Neural cell (in vitro differentiated cells): ENCODE measurements around the gene LIMCH1. TPM values are rescaled to one million over a fixed set of nuclear protein-coding genes. Genes with fewer than 3 reads are reported as not detected.

Experiments used
- H2AFZ ChIP-seq: fragments of 200-600, 300-800 bp; sonication (generic), shearing (Covaris generic); 2 replicates; pipeline ENCODE4 v1.6.0; 2014; ENCODE audit warnings: low read depth, mild to moderate bottlenecking, antibody characterized with exemption, low read length, moderate library complexity
- H3F3A ChIP-seq: fragments of 200-600 bp; shearing (Covaris generic); 2 replicates; pipeline ENCODE4 v1.6.1; 2016; ENCODE audit warnings: mild to moderate bottlenecking, moderate library complexity, mixed read lengths, antibody characterized with exemption, low read length; ENCODE audit not compliant: insufficient read depth, poor library complexity, severe bottlenecking
- H3K27ac ChIP-seq: fragments of 200-600, 300-800 bp; sonication (generic), shearing (Covaris generic); 2 replicates; pipeline ENCODE4 v1.5.1; 2014; ENCODE audit warnings: mild to moderate bottlenecking, low read length, moderate library complexity
- H3K27me3 ChIP-seq: fragments of 300-800, 200-600 bp; sonication (generic), shearing (Covaris generic); 2 replicates; pipeline ENCODE4 v1.6.0; 2014; ENCODE audit warnings: mild to moderate bottlenecking, low read depth, low read length, moderate library complexity; ENCODE audit not compliant: insufficient read depth
- H3K36me3 ChIP-seq: fragments of 300-800, 200-600 bp; sonication (generic), shearing (Covaris generic); 2 replicates; pipeline ENCODE4 v1.5.1; 2014; ENCODE audit warnings: mild to moderate bottlenecking, antibody characterized with exemption, low read length, moderate library complexity; ENCODE audit not compliant: insufficient read depth
- H3K4me2 ChIP-seq: fragments of 300-800, 200-600 bp; sonication (generic), shearing (Covaris generic); 2 replicates; pipeline ENCODE4 v1.6.0; 2014; ENCODE audit warnings: mild to moderate bottlenecking, low read length
- H3K4me3 ChIP-seq: fragments of 300-800, 200-600 bp; sonication (generic), shearing (Covaris generic); 2 replicates; pipeline ENCODE4 v1.5.1; 2014; ENCODE audit warnings: mild to moderate bottlenecking, low read length, moderate library complexity
- H3K79me2 ChIP-seq: fragments of 200-600 bp; shearing (Covaris generic); replicated peaks from 2 replicates; pipeline ENCODE4 v1.6.0; 2014; ENCODE audit warnings: mild to moderate bottlenecking, low read length, moderate library complexity; ENCODE audit not compliant: insufficient read depth
- H3K9ac ChIP-seq: fragments of 300-800, 200-600 bp; sonication (generic), shearing (Covaris generic); 2 replicates; pipeline ENCODE4 v1.6.1; 2016; ENCODE audit warnings: mild to moderate bottlenecking, low read length, mixed read lengths
- H3K9me2 ChIP-seq: fragments of 200-600 bp; shearing (Covaris generic); 2 replicates; pipeline ENCODE4 v1.6.1; 2016; ENCODE audit warnings: mild to moderate bottlenecking, low read length, mixed read lengths; ENCODE audit not compliant: insufficient read depth
- H3K9me3 ChIP-seq: fragments of 200-600, 300-800 bp; sonication (generic), shearing (Covaris generic); 2 replicates; pipeline ENCODE4 v1.6.1; 2016; ENCODE audit warnings: mild to moderate bottlenecking, mixed run types, low read length, moderate library complexity, mixed read lengths
- H4K20me1 ChIP-seq: fragments of 200-600 bp; shearing (Covaris generic); 2 replicates; pipeline ENCODE4 v1.6.1; 2016; ENCODE audit warnings: mild to moderate bottlenecking, mixed run types; ENCODE audit not compliant: insufficient read depth
- CTCF ChIP-seq: fragments of 450-650 bp; IDR thresholded peaks from 2 replicates; pipeline ENCODE4 v1.5.1; 2014; ENCODE audit warnings: antibody characterized with exemption, mild to moderate bottlenecking, moderate library complexity; ENCODE audit not compliant: poor library complexity, severe bottlenecking
- EP300 ChIP-seq: fragments of 450-650 bp; conservative IDR thresholded peaks from 2 replicates; pipeline ENCODE4 v1.6.1; 2014; ENCODE audit warnings: antibody characterized with exemption, mild to moderate bottlenecking, moderate library complexity; ENCODE audit not compliant: poor library complexity, severe bottlenecking
- EZH2 ChIP-seq: fragments of 200-600, 300-800 bp; shearing (Covaris generic), sonication (generic); IDR thresholded peaks from 2 replicates; pipeline ENCODE4 v1.6.1; 2014; ENCODE audit warnings: antibody characterized with exemption, low read length, borderline replicate concordance, mild to moderate bottlenecking; ENCODE audit not compliant: insufficient read depth, poor library complexity, severe bottlenecking
- MXI1 ChIP-seq: fragments of 450-650 bp; conservative IDR thresholded peaks from 2 replicates; pipeline ENCODE4 v1.6.1; 2014; ENCODE audit warnings: antibody characterized with exemption, mild to moderate bottlenecking; ENCODE audit not compliant: poor library complexity, severe bottlenecking
- POLR2AphosphoS5 ChIP-seq: IDR thresholded peaks from 2 replicates; pipeline ENCODE4 v1.6.1; 2012
- RAD21 ChIP-seq: fragments of 450-650 bp; conservative IDR thresholded peaks from 2 replicates; pipeline ENCODE4 v1.6.1; 2014; ENCODE audit warnings: antibody characterized with exemption, mild to moderate bottlenecking, moderate library complexity
- REST ChIP-seq: IDR thresholded peaks from 2 replicates; pipeline ENCODE4 v1.6.1; 2012; ENCODE audit warnings: borderline replicate concordance
- SMC3 ChIP-seq: fragments of 450-650 bp; conservative IDR thresholded peaks from 2 replicates; pipeline ENCODE4 v1.6.1; 2014; ENCODE audit warnings: antibody characterized with exemption, mild to moderate bottlenecking, moderate library complexity; ENCODE audit not compliant: poor library complexity
- TAF1 ChIP-seq: IDR thresholded peaks from 2 replicates; pipeline ENCODE4 v1.6.1; 2012; ENCODE audit warnings: low read depth
- polyA plus RNA-seq: library from polyadenylated mRNA; depleted of rRNA; stranded (reverse); fragments of >200 nt; gene quantifications from 2 replicates; pipeline ENCODE4 v1.2.3, GENCODE V29; 2014

The LIMCH1 gene
- polyA plus RNA-seq, 1 donor from 2014 or later: 9.1 TPM

- H3K4me3 ChIP-seq: no peak overlapping the region
- no peaks in the 10 kb centered on the region for H3K79me2 ChIP-seq
- H3K9ac ChIP-seq: no peak overlapping the region
- no peak overlapping the region for H2AFZ ChIP-seq
- no peak overlapping the region for H3K4me2 ChIP-seq
- no peaks in the 10 kb centered on the region for H3K27me3 ChIP-seq
- no peaks in the 10 kb centered on the region for H3K9me3 ChIP-seq
- H4K20me1 ChIP-seq: no peaks in the 10 kb centered on the region
- no peaks in the 10 kb centered on the region for H3K9me2 ChIP-seq
- no peaks in the 10 kb centered on the region for H3F3A ChIP-seq
- no peak for TF ChIP-seq EP300
- no peaks in the 10 kb centered on the region for H3K36me3 ChIP-seq
- no peak overlapping the region for H3K27ac ChIP-seq
Measured at GRCh38 chr4:41556526-41556925, 18.6 kb downstream of the LIMCH1 start.

GRCh38 chr4:41559940-41560516, 22.1 kb downstream of the LIMCH1 start:
- Histone ChIP-seq H3K9me2 (no peaks in the 10 kb centered on the region), H3K79me2 (no peaks in the 10 kb centered on the region), H3K36me3 (no peaks in the 10 kb centered on the region), H3K9ac (no peak overlapping the region), H3K27me3 (no peaks in the 10 kb centered on the region), H4K20me1 (no peaks in the 10 kb centered on the region), H3K4me3 (no peak overlapping the region), H3K27ac (no peak overlapping the region), H2AFZ (no peak overlapping the region), H3F3A (no peaks in the 10 kb centered on the region), H3K9me3 (no peaks in the 10 kb centered on the region), H3K4me2 (no peak overlapping the region)
- no peak for TF ChIP-seq SMC3
- TF ChIP-seq EZH2: no peak
- no peak for TF ChIP-seq REST
- TF ChIP-seq MXI1: no peak
- TF ChIP-seq RAD21: no peak
- no peak for TF ChIP-seq EP300
- no peak for TF ChIP-seq CTCF
- no peak for TF ChIP-seq POLR2AphosphoS5
- TF ChIP-seq TAF1: no peak

- Histone ChIP-seq H3K79me2 (no peaks in the 10 kb centered on the region), H3K9me3 (no peaks in the 10 kb centered on the region), H3K27me3 (no peaks in the 10 kb centered on the region), H4K20me1 (no peaks in the 10 kb centered on the region), H3K36me3 (no peaks in the 10 kb centered on the region), H3K9me2 (no peaks in the 10 kb centered on the region), H3K4me3 (no peak overlapping the region), H3K4me2 (no peak overlapping the region), H2AFZ (no peak overlapping the region), H3K27ac (no peak overlapping the region), H3K9ac (no peak overlapping the region), H3F3A (no peaks in the 10 kb centered on the region)
- no peak for TF ChIP-seq SMC3
- no peak for TF ChIP-seq TAF1
- TF ChIP-seq CTCF: no peak
- TF ChIP-seq MXI1: no peak
- no peak for TF ChIP-seq RAD21
- no peak for TF ChIP-seq POLR2AphosphoS5
- TF ChIP-seq EP300: no peak
- TF ChIP-seq EZH2: no peak
Measured at GRCh38 chr4:41561244-41561643, 23.3 kb downstream of the LIMCH1 start.
